ENCODE data around the gene TECTA. TPM values are rescaled to one million over a fixed set of nuclear protein-coding genes. Genes with fewer than 3 reads are reported as not detected.

The TECTA gene
- total RNA-seq, 2 experiments from 2014 or later = 0.16 to 0.41 TPM

DNA sequence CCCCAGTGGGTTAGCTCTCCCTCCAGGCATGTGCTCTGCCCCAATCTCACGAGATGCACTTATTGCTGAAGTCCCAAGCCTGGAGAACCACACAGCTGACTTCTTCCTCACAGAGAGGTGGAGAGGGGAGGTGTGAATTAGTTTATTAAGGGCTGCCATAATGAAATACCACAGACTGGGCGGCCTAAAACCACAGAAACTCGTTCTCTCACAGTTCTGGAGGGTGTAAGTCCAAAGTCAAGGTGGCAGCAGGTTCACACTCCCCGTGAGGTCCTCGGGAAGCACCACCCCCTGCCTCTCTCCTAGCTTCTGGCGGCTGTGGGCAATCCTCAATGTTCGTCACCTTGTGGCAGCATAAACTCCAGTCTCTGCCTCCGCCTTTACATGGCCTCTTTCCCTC is 39.3 kb downstream of the TECTA start:
- ChIA-PET POLR2A (no interaction called here), CTCF (no interaction called here)
- no peak overlapping the region for H3K27ac Mint-ChIP-seq
- no peaks in the 10 kb centered on the region for H3K27me3 Mint-ChIP-seq
- no peaks in the 10 kb centered on the region for H3K36me3 Mint-ChIP-seq (ENCODE audit: low read depth)
- DNase-seq = no peak
- H3K9me3 Mint-ChIP-seq = no peaks in the 10 kb centered on the region
- TF ChIP-seq, protein P1, sequence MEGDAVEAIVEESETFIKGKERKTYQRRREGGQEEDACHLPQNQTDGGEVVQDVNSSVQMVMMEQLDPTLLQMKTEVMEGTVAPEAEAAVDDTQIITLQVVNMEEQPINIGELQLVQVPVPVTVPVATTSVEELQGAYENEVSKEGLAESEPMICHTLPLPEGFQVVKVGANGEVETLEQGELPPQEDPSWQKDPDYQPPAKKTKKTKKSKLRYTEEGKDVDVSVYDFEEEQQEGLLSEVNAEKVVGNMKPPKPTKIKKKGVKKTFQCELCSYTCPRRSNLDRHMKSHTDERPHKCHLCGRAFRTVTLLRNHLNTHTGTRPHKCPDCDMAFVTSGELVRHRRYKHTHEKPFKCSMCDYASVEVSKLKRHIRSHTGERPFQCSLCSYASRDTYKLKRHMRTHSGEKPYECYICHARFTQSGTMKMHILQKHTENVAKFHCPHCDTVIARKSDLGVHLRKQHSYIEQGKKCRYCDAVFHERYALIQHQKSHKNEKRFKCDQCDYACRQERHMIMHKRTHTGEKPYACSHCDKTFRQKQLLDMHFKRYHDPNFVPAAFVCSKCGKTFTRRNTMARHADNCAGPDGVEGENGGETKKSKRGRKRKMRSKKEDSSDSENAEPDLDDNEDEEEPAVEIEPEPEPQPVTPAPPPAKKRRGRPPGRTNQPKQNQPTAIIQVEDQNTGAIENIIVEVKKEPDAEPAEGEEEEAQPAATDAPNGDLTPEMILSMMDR (IDR thresholded peaks at IDR 0.05) = no peak
- ATAC-seq = no peak
- intact Hi-C loops (cut with micrococcal nuclease) = no loop called here
- no peaks in the 10 kb centered on the region for H3K4me1 Mint-ChIP-seq (ENCODE audit: low read depth)
- no peak overlapping the region for H3K4me3 Mint-ChIP-seq

DNA sequence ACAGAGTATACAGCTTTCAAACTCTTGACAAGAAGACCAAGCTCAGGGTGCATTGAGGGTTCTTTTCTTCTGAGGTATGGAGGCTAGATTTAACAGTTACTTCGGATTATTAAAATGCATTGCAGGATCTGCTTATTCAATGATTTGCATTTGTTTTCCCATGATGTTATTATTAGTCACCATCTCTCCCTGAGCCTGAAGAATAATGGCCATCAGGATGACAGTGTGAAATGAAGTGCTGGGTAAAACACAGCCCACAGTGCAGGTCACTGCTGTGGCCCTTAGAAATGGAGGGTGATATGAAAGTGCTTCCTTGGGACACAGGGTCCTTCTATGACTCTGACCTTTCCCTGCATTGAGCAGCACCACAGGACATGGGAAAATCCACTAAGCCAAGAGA is 40.0 kb downstream of the TECTA start:
- CTCF ChIA-PET = no interaction called here
- Mint-ChIP-seq H3K27me3 (no peaks in the 10 kb centered on the region), H3K27ac (no peak overlapping the region), H3K4me3 (no peak overlapping the region), H3K4me1 (ENCODE audit: low read depth) (no peaks in the 10 kb centered on the region), H3K9me3 (no peaks in the 10 kb centered on the region), H3K36me3 (ENCODE audit: low read depth) (no peaks in the 10 kb centered on the region)
- POLR2A ChIA-PET = no interaction called here
- ATAC-seq (no peak), DNase-seq (no peak)
- TF ChIP-seq, protein P1 (IDR thresholded peaks at IDR 0.05) = no peak
- intact Hi-C loops (cut with micrococcal nuclease) = no loop called here

DNA sequence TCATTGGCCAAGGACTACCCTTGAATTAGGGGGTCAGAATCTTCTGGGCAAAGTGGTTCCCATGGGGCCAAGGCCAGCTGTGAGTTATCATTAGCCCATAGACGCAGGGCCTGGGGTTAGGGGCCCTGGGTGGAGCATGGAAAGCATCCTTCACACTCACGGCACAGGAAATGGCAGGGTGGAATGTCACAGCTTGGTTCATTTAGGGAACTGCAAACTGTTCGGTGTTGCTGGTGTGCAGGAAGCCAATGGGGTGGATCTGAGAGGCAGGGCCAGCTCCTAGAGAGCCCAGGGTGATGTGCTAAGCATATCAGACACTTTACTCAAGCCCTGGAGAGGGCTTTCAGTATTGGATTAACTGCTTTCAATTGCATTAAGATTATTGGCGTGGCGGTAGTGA is 42.9 kb downstream of the TECTA start:
- intact Hi-C loops (cut with micrococcal nuclease) = no loop called here
- ChIA-PET POLR2A (no interaction called here), CTCF (no interaction called here)
- Mint-ChIP-seq H3K4me3 (no peak overlapping the region), H3K27ac (no peak overlapping the region), H3K9me3 (no peaks in the 10 kb centered on the region), H3K27me3 (no peaks in the 10 kb centered on the region), H3K4me1 (ENCODE audit: low read depth) (no peaks in the 10 kb centered on the region), H3K36me3 (ENCODE audit: low read depth) (no peaks in the 10 kb centered on the region)
- TF ChIP-seq, protein P1 (IDR thresholded peaks at IDR 0.05) = no peak
- ATAC-seq (no peak), DNase-seq (no peak)

DNA sequence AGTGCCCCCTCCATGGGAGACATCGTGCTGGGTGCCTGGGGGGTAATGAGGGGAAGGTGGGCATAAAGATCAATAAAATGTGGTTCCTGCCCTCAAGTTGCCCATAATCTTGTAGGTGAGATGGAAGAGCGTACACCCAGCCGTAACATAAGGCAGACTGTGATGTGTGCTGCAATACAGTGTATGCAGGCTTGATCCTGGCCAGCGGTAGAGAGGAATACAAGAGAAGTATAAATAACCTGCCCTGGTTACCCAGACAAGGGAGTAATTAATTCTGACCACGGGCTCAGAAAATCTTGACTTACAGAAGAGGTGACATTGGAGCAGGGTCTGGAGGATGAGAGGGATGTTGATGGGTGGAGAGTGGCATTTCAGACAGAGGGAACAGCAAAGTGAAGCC is 43.7 kb downstream of the TECTA start:
- TF ChIP-seq, protein P1 (IDR thresholded peaks at IDR 0.05) = no peak
- H3K27ac Mint-ChIP-seq = no peak overlapping the region
- no peaks in the 10 kb centered on the region for H3K27me3 Mint-ChIP-seq
- no peaks in the 10 kb centered on the region for H3K9me3 Mint-ChIP-seq
- no peak overlapping the region for H3K4me3 Mint-ChIP-seq
- no peaks in the 10 kb centered on the region for H3K36me3 Mint-ChIP-seq (ENCODE audit: low read depth)
- ChIA-PET POLR2A (no interaction called here), CTCF (no interaction called here)
- no peaks in the 10 kb centered on the region for H3K4me1 Mint-ChIP-seq (ENCODE audit: low read depth)
- DNase-seq (no peak), ATAC-seq (no peak)
- intact Hi-C loops (cut with micrococcal nuclease) = no loop called here

DNA sequence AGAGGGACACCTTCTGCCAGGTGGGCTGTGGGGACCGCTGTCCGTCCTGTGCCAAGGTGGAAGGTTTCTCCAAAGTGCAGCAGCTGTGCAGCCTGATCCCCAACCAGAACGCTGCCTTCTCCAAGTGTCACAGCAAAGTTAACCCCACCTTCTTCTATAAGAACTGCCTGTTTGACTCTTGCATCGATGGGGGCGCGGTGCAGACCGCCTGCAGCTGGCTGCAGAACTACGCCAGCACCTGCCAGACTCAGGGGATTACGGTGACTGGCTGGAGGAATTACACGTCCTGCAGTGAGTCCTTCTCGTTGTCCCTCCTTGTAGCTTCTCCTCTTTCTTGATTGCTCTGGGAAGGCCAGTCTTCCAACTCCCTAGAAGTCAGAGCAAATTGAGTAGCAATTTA is 44.8 kb downstream of the TECTA start:
- POLR2A ChIA-PET = no interaction called here
- Mint-ChIP-seq H3K27ac (no peak overlapping the region), H3K36me3 (ENCODE audit: low read depth) (no peaks in the 10 kb centered on the region), H3K4me1 (ENCODE audit: low read depth) (no peaks in the 10 kb centered on the region), H3K4me3 (no peak overlapping the region), H3K9me3 (no peaks in the 10 kb centered on the region), H3K27me3 (no peaks in the 10 kb centered on the region)
- intact Hi-C loops (cut with micrococcal nuclease) = no loop called here
- ATAC-seq = no peak
- no peak for DNase-seq
- TF ChIP-seq, protein P1 (IDR thresholded peaks at IDR 0.05) = no peak
- CTCF ChIA-PET = no interaction called here

Data from activated CD8-positive, alpha-beta T cell treated with anti-CD3 and anti-CD28 coated beads for 36 hours (primary cell).